PC-3 (cell line): Measurements from ENCODE around the gene TMEFF2.

Source experiments
- EZH2phosphoT487 ChIP-seq: fragments of 300-600 bp; sonication (generic); IDR thresholded peaks from 2 replicates; pipeline ENCODE4 v1.6.1; 2018; ENCODE audit warnings: mild to moderate bottlenecking, antibody characterized with exemption, low read length, borderline replicate concordance
- TF ChIP-seq, protein P1 (sequence below): fragments of 300-600 bp; sonication (generic); conservative IDR thresholded peaks from 2 replicates; pipeline ENCODE4 v1.5.1; 2017; ENCODE audit warnings: antibody characterized with exemption, low read depth, mild to moderate bottlenecking, low read length

DNA sequence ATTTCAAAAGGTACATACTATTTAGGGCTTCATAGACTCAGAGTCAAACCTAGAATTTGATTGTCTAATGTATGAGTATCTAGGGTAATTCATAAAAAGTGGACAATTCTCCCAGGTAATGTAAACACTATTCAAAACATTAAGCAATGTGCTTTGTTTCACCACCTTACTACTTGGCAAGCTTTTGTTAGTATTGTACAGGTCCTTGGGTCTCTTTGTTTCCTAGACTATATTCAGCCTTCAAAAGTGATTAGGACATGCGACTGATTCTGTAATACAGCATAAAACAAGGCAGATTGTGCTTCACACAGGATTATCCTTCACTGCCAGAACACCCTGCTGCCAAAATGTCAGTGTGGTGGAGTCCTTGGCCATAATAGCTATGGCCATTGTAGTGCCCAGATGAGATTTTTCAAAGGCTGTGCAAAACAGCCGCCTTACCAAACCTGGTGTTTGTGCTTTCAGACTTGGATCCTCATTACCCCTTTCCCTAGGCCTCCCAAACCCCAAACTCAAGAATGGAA lies 257.8 kb downstream of the TMEFF2 start:
- TF ChIP-seq, protein P1, sequence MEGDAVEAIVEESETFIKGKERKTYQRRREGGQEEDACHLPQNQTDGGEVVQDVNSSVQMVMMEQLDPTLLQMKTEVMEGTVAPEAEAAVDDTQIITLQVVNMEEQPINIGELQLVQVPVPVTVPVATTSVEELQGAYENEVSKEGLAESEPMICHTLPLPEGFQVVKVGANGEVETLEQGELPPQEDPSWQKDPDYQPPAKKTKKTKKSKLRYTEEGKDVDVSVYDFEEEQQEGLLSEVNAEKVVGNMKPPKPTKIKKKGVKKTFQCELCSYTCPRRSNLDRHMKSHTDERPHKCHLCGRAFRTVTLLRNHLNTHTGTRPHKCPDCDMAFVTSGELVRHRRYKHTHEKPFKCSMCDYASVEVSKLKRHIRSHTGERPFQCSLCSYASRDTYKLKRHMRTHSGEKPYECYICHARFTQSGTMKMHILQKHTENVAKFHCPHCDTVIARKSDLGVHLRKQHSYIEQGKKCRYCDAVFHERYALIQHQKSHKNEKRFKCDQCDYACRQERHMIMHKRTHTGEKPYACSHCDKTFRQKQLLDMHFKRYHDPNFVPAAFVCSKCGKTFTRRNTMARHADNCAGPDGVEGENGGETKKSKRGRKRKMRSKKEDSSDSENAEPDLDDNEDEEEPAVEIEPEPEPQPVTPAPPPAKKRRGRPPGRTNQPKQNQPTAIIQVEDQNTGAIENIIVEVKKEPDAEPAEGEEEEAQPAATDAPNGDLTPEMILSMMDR, result no peak
- no peak for TF ChIP-seq EZH2phosphoT487
